AG09319 (cell line): Measurements from ENCODE around the gene PKMYT1.
"Not testable (repeated sequence)": the region's sequence is repeated elsewhere in the genome, so short reads cannot be mapped to it uniquely, and the experiment has no call there.

Experiments used
- DNase-seq: peaks from one replicate; pipeline ENCODE4 v3.0.0-alpha.2; 2010; ENCODE audit warnings: low read depth; ENCODE audit errors: extremely low read depth
- TF ChIP-seq, protein P1 (sequence below): IDR thresholded peaks from 2 replicates; pipeline ENCODE4 v1.5.1; 2011; ENCODE audit warnings: low read depth, mild to moderate bottlenecking, inconsistent platforms, low read length, moderate library complexity

Gene PKMYT1

DNA sequence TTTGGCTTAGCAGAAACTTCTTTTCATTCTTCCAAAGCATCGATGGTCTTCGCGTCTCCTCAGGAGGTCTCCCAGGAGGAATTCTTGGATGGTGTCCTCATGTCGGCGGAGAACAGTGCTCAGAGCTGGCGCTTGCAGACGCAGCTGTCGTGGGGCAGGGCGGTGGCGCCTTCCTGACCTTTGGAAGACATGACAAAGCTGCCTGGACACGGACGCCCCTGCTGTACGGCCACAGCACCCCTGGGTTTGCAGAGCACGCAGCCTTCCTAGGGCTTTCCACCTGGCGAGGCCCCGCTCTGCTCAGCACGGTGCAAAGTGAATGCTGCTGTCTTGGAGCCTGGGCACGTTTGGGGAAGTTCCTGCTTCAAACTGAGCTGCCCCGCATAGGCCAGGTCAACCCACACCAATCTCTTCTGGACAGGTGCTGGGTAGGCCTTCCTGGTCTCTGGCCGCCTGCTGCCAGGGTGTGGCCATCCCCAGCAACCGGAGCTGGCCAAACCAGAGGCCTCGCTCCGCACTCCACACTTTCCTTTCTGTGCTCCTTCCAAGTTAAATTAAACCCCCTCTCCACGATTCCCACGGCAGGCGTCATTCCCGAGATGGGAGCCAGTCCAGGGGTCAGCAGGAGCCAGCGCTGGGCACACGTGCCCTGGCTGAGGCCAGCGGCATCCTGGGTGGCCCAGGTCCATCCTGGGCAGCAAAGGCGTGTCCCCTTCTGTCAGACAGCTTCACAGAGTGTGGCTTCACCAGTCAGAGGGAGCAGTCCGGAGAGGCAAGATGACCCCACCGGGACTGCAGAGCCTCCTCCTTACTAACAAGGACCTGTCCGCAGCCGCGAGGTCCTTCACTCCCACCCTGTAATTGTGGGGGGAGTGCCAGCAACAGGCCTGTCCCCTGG, 31.2 kb downstream of the PKMYT1 start:
- TF ChIP-seq, protein P1, sequence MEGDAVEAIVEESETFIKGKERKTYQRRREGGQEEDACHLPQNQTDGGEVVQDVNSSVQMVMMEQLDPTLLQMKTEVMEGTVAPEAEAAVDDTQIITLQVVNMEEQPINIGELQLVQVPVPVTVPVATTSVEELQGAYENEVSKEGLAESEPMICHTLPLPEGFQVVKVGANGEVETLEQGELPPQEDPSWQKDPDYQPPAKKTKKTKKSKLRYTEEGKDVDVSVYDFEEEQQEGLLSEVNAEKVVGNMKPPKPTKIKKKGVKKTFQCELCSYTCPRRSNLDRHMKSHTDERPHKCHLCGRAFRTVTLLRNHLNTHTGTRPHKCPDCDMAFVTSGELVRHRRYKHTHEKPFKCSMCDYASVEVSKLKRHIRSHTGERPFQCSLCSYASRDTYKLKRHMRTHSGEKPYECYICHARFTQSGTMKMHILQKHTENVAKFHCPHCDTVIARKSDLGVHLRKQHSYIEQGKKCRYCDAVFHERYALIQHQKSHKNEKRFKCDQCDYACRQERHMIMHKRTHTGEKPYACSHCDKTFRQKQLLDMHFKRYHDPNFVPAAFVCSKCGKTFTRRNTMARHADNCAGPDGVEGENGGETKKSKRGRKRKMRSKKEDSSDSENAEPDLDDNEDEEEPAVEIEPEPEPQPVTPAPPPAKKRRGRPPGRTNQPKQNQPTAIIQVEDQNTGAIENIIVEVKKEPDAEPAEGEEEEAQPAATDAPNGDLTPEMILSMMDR, result no peak
- DNase-seq, result no peak

DNA sequence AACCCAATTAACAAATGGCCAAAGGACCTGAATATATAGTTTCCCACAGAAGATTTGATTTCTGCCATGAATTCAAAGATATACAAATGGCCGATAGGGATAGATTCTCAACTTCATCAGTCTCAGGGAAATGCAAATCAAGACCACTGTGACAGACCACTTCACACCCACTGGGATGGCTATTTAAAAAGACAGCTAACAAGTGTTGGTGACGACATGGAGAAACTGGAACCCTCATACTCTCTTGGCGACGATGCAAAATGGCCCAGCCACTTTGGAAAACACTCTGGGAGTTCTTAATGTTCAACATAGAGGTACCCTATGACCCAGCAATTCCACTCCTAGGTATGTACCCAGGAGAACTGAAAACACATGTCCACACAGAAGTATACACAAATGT, 33.6 kb downstream of the PKMYT1 start:
- DNase-seq, result no peak
- TF ChIP-seq, protein P1, result no peak

DNA sequence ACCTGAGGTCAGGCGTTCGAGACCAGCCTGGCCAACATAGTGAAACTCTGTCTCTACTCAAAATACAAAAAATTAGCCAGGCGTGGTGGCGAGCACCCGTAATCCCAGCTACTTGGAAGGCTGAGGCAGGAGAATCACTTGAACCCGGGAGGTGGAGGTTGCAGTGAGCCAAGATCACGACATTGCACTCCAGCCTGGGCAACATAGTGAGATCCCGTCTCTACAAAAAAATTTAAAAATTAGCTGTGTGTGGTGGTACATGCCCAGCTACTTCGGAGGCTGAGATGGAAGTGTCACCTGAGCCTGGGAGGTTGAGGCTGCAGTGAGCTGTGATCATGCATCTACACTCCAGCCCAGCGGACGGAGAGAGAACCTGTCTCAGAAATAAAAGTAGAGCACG, 36.5 kb downstream of the PKMYT1 start:
- DNase-seq, result not testable (repeated sequence)

DNA sequence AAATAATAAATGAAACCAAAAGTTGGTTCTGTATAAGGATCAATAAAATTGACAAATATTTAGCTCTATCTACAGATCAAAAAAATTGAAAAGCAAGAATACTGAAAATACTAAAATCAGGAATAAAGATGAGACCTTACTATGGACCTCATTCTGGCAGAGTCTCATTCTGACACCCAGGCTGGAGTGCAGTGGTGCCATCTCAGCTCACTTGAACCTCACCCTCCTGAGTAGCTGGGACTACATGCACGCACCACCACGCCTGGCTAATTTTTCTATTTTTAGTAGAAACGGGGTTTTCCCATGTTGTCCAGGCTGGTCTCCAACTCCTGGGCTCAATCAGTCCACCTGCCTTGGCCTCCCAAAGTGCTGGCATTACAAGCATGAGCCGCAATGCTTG, 38.2 kb downstream of the PKMYT1 start:
- TF ChIP-seq, protein P1, result no peak
- DNase-seq, result no peak

DNA sequence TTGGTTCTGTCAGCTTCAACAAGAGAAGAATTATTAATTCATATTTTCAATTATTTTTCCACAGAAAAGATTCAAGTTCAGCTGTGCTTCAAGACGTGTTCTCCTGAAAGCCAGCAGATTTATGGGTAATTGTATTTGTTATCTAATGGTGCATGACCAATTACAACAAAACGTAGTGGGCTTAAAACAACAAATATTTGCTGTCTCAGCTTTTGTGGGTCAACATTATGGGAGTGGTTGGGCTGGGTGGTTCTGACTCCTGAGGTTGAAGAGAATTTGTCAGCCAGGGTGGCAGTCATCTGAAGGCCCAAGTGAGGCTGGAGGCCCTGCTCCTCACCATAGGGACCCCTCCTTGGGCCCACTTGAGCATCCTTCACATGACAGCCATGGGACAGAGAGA, 40.3 kb downstream of the PKMYT1 start:
- no peak for DNase-seq
- TF ChIP-seq, protein P1, result no peak

DNA sequence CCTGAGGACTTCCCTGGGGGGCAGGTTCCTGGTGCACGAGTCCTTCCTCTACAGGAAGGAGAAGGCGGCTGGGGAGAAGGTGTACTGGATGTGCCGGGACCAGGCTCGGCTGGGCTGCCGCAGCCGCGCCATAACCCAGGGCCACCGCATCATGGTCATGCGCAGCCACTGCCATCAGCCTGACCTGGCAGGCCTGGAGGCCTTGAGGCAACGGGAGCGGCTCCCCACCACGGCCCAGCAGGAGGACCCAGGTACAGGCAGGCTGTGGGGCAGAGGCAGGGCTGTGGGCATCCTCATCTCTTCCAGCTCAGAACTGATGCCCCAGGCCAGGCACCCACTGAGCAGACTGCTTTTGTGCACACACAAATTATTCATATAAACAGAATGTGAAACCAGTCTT, 42.0 kb downstream of the PKMYT1 start:
- DNase-seq, result no peak
- TF ChIP-seq, protein P1, result no peak

DNA sequence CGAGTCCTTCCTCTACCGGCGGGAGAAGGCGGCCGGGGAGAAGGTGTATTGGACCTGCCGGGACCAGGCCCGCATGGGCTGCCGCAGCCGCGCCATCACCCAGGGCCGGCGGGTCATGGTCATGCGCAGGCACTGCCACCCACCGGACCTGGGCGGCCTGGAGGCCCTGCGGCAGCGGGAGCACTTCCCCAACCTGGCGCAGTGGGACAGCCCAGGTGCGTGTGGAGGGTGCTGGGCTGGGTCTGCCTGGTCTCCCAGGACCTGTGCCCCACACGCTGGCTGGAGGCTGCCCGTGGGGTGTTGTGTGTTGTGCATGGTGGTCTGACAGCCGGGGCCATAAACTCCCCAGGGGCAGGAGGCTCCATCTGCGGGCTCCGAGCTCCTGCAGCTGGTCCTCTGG, 43.1 kb downstream of the PKMYT1 start:
- TF ChIP-seq, protein P1, result no peak
- no peak for DNase-seq
